ENCODE data around the gene PTH2.

DNA sequence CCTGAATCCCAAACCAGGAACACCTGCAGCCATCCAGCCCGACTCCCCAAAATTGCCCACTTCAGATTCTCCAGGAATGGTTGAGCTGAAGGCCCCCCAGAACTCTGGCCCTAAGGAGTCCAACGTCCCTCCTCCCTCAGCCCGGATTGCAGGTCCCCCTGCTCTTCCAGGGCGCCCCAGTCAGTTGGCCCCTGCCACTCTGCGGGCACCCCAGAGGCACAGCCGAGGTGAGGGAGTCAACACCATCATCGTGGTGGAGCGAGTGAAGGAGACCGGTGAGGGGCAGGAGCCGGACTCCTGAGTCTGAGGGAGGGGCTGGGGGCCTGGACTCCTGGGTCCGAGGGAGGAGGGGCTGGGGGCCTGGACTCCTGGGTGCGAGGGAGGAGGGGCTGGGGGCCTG, 4.1 kb upstream of the PTH2 start:
- TF ChIP-seq, protein P1, sequence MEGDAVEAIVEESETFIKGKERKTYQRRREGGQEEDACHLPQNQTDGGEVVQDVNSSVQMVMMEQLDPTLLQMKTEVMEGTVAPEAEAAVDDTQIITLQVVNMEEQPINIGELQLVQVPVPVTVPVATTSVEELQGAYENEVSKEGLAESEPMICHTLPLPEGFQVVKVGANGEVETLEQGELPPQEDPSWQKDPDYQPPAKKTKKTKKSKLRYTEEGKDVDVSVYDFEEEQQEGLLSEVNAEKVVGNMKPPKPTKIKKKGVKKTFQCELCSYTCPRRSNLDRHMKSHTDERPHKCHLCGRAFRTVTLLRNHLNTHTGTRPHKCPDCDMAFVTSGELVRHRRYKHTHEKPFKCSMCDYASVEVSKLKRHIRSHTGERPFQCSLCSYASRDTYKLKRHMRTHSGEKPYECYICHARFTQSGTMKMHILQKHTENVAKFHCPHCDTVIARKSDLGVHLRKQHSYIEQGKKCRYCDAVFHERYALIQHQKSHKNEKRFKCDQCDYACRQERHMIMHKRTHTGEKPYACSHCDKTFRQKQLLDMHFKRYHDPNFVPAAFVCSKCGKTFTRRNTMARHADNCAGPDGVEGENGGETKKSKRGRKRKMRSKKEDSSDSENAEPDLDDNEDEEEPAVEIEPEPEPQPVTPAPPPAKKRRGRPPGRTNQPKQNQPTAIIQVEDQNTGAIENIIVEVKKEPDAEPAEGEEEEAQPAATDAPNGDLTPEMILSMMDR (IDR thresholded peaks at IDR 0.05; ENCODE audit: low read length), result no peak
- no peak for TF ChIP-seq EZH2 (IDR thresholded peaks at IDR 0.05; ENCODE audit: borderline replicate concordance, low read length)

Measured in OCI-LY1 (cell line).